OCI-LY1 (cell line): Measurements from ENCODE around the gene LRP8.

ENCODE experiments used
- H2AFZ ChIP-seq: fragments of 200-600 bp; sonication (generic), shearing (Covaris generic); 2 replicates; pipeline ENCODE4 v1.6.0; 2014; ENCODE audit warnings: antibody characterized with exemption, mild to moderate bottlenecking, low read length
- H3F3A ChIP-seq: fragments of 200-600 bp; sonication (generic), shearing (Covaris generic); 2 replicates; pipeline ENCODE4 v1.6.0; 2014; ENCODE audit warnings: mild to moderate bottlenecking, antibody characterized with exemption, low read length, moderate library complexity; ENCODE audit not compliant: insufficient read depth
- H3K27ac ChIP-seq: fragments of 200-600 bp; sonication (generic); 2 replicates; pipeline ENCODE4 v1.5.1; 2014; ENCODE audit warnings: low read length, mixed run types, mild to moderate bottlenecking, low read depth; ENCODE audit not compliant: poor library complexity, severe bottlenecking
- H3K27me3 ChIP-seq: fragments of 200-600 bp; sonication (generic); 2 replicates; pipeline ENCODE4 v1.6.0; 2014; ENCODE audit warnings: antibody characterized with exemption, mild to moderate bottlenecking, low read length, moderate library complexity; ENCODE audit not compliant: insufficient read depth
- H3K36me3 ChIP-seq: fragments of 200-600 bp; sonication (generic); 2 replicates; pipeline ENCODE4 v1.6.1; 2014; ENCODE audit warnings: mild to moderate bottlenecking, antibody characterized with exemption, low read length, moderate library complexity, mixed read lengths; ENCODE audit not compliant: insufficient read depth
- H3K4me1 ChIP-seq: fragments of 200-600 bp; sonication (generic); 2 replicates; pipeline ENCODE4 v1.5.1; 2014; ENCODE audit warnings: mild to moderate bottlenecking, low read length, moderate library complexity; ENCODE audit not compliant: insufficient read depth, severe bottlenecking
- H3K4me2 ChIP-seq: fragments of 200-600 bp; sonication (generic), shearing (Covaris generic); 2 replicates; pipeline ENCODE4 v1.6.1; 2014; ENCODE audit warnings: low read length
- H3K4me3 ChIP-seq: fragments of 200-600 bp; sonication (generic); 2 replicates; pipeline ENCODE4 v1.5.1; 2014; ENCODE audit warnings: low read length, low read depth, mild to moderate bottlenecking, mixed read lengths; ENCODE audit not compliant: poor library complexity, severe bottlenecking
- H3K79me2 ChIP-seq: fragments of 200-600 bp; shearing (Covaris generic); 2 replicates; pipeline ENCODE4 v1.6.1; 2016; ENCODE audit warnings: mixed run types, low read length, mixed read lengths; ENCODE audit not compliant: insufficient read depth
- H3K9ac ChIP-seq: fragments of 200-600 bp; sonication (generic), shearing (Covaris generic); 2 replicates; pipeline ENCODE4 v1.6.1; 2014; ENCODE audit warnings: mild to moderate bottlenecking, low read length, mixed read lengths
- H3K9me2 ChIP-seq: fragments of 200-600 bp; sonication (generic), shearing (Covaris generic); 2 replicates; pipeline ENCODE4 v1.6.1; 2014; ENCODE audit warnings: low read depth, mild to moderate bottlenecking, low read length, mixed read lengths
- H3K9me3 ChIP-seq: fragments of 200-600 bp; shearing (Covaris generic); 2 replicates; pipeline ENCODE4 v1.6.1; 2014; ENCODE audit warnings: low read length, mixed read lengths
- H4K20me1 ChIP-seq: fragments of 200-600 bp; sonication (generic), shearing (Covaris generic); 2 replicates; pipeline ENCODE4 v1.6.0; 2016; ENCODE audit warnings: mild to moderate bottlenecking, low read length; ENCODE audit not compliant: insufficient read depth
- EZH2 ChIP-seq: fragments of 200-600 bp; sonication (generic), shearing (Covaris generic); IDR thresholded peaks from 2 replicates; pipeline ENCODE4 v1.8.0; 2017; ENCODE audit warnings: borderline replicate concordance, mixed run types, mild to moderate bottlenecking, antibody characterized with exemption, low read length, moderate library complexity, mixed read lengths
- TF ChIP-seq, protein P1 (sequence below): fragments of 200-600 bp; sonication (generic), shearing (Covaris generic); IDR thresholded peaks from 2 replicates; pipeline ENCODE4 v1.5.1; 2017; ENCODE audit warnings: mild to moderate bottlenecking, antibody characterized with exemption, low read length, moderate library complexity, mixed read lengths

Gene LRP8

DNA sequence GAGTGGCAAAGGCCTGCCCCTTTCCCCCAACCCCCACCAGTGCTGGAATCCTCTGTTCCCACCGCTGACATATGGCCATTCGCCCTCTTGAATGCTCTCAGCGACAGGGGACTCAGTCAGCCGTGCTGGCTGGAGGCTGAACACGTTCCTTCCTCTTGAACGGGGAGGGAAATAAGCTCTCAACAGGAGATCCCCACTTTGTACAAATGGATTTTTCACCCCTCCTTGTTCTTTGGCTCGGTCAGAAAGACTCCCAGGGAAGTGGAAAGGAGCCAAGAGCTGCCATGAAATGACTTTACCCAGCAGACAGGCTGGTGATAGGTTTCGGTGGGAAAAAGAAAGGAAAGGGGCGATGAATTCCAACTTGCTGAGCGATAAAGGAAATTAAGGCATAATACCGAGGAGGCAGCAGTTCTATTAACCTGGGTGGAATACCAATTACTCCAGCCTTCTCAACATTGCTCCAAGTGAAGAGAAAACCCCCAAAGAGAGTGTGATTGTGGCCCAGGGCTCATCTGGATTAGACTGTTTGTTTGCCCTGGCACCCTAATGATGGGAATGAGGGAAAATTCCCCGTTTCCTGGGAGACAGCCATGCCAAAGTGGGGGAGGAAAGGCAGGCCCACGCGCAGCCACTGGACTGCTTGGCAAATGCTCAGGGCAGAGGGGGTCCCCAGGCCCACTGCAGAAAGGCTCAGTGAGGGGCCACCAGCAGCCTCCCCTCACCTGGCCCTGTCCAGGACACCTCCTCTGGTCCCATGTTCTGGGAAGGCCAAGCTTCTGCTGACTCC, 23.9 kb downstream of the LRP8 start:
- no peaks in the 10 kb centered on the region for H3F3A ChIP-seq
- H4K20me1 ChIP-seq: no peaks in the 10 kb centered on the region
- peaks cover 13% of the 10 kb centered on the region; the same call in 1 of the 2 replicates for H3K79me2 ChIP-seq
- H3K27ac ChIP-seq: no peak overlapping the region
- H3K9me2 ChIP-seq: no peaks in the 10 kb centered on the region
- H3K36me3 ChIP-seq: peaks cover 28% of the 10 kb centered on the region; the same call in 1 of the 2 replicates
- no peaks in the 10 kb centered on the region for H3K4me1 ChIP-seq
- no peak overlapping the region for H3K4me2 ChIP-seq
- H3K9me3 ChIP-seq: no peaks in the 10 kb centered on the region
- no peak overlapping the region for H2AFZ ChIP-seq
- H3K27me3 ChIP-seq: no peaks in the 10 kb centered on the region
- H3K4me3 ChIP-seq: no peak overlapping the region
- TF ChIP-seq EZH2: no peak
- TF ChIP-seq, protein P1, sequence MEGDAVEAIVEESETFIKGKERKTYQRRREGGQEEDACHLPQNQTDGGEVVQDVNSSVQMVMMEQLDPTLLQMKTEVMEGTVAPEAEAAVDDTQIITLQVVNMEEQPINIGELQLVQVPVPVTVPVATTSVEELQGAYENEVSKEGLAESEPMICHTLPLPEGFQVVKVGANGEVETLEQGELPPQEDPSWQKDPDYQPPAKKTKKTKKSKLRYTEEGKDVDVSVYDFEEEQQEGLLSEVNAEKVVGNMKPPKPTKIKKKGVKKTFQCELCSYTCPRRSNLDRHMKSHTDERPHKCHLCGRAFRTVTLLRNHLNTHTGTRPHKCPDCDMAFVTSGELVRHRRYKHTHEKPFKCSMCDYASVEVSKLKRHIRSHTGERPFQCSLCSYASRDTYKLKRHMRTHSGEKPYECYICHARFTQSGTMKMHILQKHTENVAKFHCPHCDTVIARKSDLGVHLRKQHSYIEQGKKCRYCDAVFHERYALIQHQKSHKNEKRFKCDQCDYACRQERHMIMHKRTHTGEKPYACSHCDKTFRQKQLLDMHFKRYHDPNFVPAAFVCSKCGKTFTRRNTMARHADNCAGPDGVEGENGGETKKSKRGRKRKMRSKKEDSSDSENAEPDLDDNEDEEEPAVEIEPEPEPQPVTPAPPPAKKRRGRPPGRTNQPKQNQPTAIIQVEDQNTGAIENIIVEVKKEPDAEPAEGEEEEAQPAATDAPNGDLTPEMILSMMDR: no peak
- H3K9ac ChIP-seq: no peak overlapping the region

DNA sequence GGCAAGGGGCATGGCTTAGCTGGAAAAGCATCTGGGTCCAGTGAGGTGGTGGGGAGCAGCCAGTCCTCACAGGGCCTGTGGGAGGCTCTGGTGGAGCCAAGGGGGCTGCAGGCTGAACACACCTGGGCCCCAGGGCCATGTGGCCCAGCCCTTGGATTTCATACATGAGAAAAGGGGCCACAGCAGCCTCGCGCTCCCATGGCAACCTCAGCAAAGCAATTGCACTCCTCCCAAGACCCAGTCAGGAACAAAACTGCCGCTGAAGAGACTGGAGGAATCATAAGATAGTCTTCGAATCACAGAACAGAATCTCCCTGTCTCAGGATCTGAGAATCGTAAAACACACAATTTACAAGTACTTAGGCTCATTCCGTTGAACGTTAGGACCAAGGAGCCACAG, 24.6 kb downstream of the LRP8 start:
- Histone ChIP-seq H3K9me2 (no peaks in the 10 kb centered on the region), H3K4me2 (no peak overlapping the region), H3K36me3 (peaks cover 28% of the 10 kb centered on the region; the same call in 1 of the 2 replicates), H3K4me3 (no peak overlapping the region), H3K9me3 (no peaks in the 10 kb centered on the region), H2AFZ (no peak overlapping the region), H3K9ac (no peak overlapping the region), H3K27me3 (no peaks in the 10 kb centered on the region), H4K20me1 (no peaks in the 10 kb centered on the region), H3K79me2 (peaks cover 13% of the 10 kb centered on the region), H3F3A (no peaks in the 10 kb centered on the region), H3K4me1 (no peaks in the 10 kb centered on the region), H3K27ac (no peak overlapping the region)
- no peak for TF ChIP-seq EZH2
- TF ChIP-seq, protein P1: no peak

DNA sequence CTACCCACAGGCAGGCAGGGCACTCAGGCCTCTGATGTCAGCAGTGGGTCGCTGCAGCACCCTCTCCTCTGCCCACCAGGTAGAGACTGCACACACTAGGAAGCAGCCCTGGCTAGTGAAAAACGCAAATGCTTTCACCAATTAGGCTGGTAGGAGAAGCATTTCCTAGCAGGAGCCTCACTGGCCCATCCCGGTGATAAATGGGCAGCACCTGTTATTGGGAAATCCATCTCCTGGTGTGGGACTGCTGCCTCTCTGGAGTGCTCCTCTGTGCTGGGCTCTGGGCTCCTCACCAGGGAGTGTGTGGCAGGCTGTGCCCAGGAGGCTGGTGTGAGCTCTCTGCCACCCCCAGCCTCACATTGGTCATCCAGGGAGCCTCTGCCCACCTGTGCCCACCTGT, 28.6 kb downstream of the LRP8 start:
- no peaks in the 10 kb centered on the region for H3K9me3 ChIP-seq
- TF ChIP-seq, protein P1: no peak
- no peak for TF ChIP-seq EZH2
- H3F3A ChIP-seq: no peaks in the 10 kb centered on the region
- no peak overlapping the region for H3K4me3 ChIP-seq
- no peaks in the 10 kb centered on the region for H4K20me1 ChIP-seq
- H3K27ac ChIP-seq: no peak overlapping the region
- peaks cover 11% of the 10 kb centered on the region for H3K4me1 ChIP-seq
- no peaks in the 10 kb centered on the region for H3K27me3 ChIP-seq
- peaks cover 22% of the 10 kb centered on the region; the same call in 1 of the 2 replicates for H3K36me3 ChIP-seq
- H2AFZ ChIP-seq: no peak overlapping the region
- no peak overlapping the region for H3K9ac ChIP-seq
- no peak overlapping the region for H3K4me2 ChIP-seq
- H3K79me2 ChIP-seq: peaks cover 13% of the 10 kb centered on the region
- H3K9me2 ChIP-seq: no peaks in the 10 kb centered on the region
